Neural crest cell (in vitro differentiated cells): ENCODE results near the gene GABBR2. TPM values are rescaled to one million over a fixed set of nuclear protein-coding genes. Genes with fewer than 3 reads are reported as not detected.

Experiments used
- DNase-seq: peaks from one replicate; pipeline ENCODE4 v3.0.0; 2021; ENCODE audit warnings: low read depth, mixed read lengths, low spot score
- H3K27ac Mint-ChIP-seq: one replicate; pipeline ENCODE4 v1.8.0; 2021; ENCODE audit warnings: mild to moderate bottlenecking, mixed read lengths; ENCODE audit not compliant: unreplicated experiment
- H3K27me3 Mint-ChIP-seq: 2 replicates; pipeline ENCODE4 v1.8.0; 2021; ENCODE audit warnings: low read depth, mild to moderate bottlenecking, mixed read lengths
- H3K36me3 Mint-ChIP-seq: 2 replicates; pipeline ENCODE4 v1.8.0; 2021; ENCODE audit warnings: low read depth, mild to moderate bottlenecking, mixed read lengths
- H3K4me1 Mint-ChIP-seq: 2 replicates; pipeline ENCODE4 v1.8.0; 2021; ENCODE audit warnings: mixed read lengths
- H3K4me3 Mint-ChIP-seq: one replicate; pipeline ENCODE4 v1.8.0; 2021; ENCODE audit warnings: mild to moderate bottlenecking, mixed read lengths
- H3K9me3 Mint-ChIP-seq: 2 replicates; pipeline ENCODE4 v1.8.0; 2021; ENCODE audit warnings: mixed read lengths
- total RNA-seq: library from RNA; stranded (reverse); gene quantifications from 2 replicates; pipeline ENCODE4 v1.2.1, GENCODE V29; 2021
- TF ChIP-seq, protein P1 (sequence below): fragments of 200-600 bp; sonication (generic); conservative IDR thresholded peaks from 2 replicates; pipeline ENCODE4 v1.5.0; 2021; ENCODE audit warnings: antibody characterized with exemption, mild to moderate bottlenecking

Gene GABBR2
- total RNA-seq, 1 donor from 2014 or later: 0.84 TPM

- Mint-ChIP-seq H3K36me3 (peaks cover 2% of the 10 kb centered on the region), H3K4me1 (peaks cover under 1% of the 10 kb centered on the region), H3K27me3 (peaks cover 24% of the 10 kb centered on the region), H3K4me3 (no peak overlapping the region), H3K27ac (no peak overlapping the region), H3K9me3 (peaks cover 3% of the 10 kb centered on the region)
- TF ChIP-seq, protein P1, sequence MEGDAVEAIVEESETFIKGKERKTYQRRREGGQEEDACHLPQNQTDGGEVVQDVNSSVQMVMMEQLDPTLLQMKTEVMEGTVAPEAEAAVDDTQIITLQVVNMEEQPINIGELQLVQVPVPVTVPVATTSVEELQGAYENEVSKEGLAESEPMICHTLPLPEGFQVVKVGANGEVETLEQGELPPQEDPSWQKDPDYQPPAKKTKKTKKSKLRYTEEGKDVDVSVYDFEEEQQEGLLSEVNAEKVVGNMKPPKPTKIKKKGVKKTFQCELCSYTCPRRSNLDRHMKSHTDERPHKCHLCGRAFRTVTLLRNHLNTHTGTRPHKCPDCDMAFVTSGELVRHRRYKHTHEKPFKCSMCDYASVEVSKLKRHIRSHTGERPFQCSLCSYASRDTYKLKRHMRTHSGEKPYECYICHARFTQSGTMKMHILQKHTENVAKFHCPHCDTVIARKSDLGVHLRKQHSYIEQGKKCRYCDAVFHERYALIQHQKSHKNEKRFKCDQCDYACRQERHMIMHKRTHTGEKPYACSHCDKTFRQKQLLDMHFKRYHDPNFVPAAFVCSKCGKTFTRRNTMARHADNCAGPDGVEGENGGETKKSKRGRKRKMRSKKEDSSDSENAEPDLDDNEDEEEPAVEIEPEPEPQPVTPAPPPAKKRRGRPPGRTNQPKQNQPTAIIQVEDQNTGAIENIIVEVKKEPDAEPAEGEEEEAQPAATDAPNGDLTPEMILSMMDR: no peak
- no peak for DNase-seq
These were observed 258.9 kb downstream of the GABBR2 start for GRCh38 chr9:98449871-98450270.

- DNase-seq: no peak
- H3K36me3 Mint-ChIP-seq: no peaks in the 10 kb centered on the region
- no peak overlapping the region for H3K4me3 Mint-ChIP-seq
These were observed 263.2 kb downstream of the GABBR2 start for GRCh38 chr9:98445576-98445975.

GRCh38 chr9:98444601-98445000, 264.1 kb downstream of the GABBR2 start:
- Mint-ChIP-seq H3K36me3 (no peaks in the 10 kb centered on the region), H3K9me3 (no peaks in the 10 kb centered on the region), H3K4me3 (no peak overlapping the region), H3K27ac (no peak overlapping the region), H3K27me3 (peaks cover 33% of the 10 kb centered on the region), H3K4me1 (no peaks in the 10 kb centered on the region)
- DNase-seq: no peak
- TF ChIP-seq, protein P1: no peak

More at GRCh38 chr9:98445576-98445975, 263.2 kb downstream of the GABBR2 start:
- Mint-ChIP-seq H3K9me3 (no peaks in the 10 kb centered on the region), H3K27me3 (peaks cover 33% of the 10 kb centered on the region), H3K4me1 (no peaks in the 10 kb centered on the region), H3K27ac (no peak overlapping the region)
- TF ChIP-seq, protein P1: no peak

- Mint-ChIP-seq H3K27ac (no peak overlapping the region), H3K36me3 (no peaks in the 10 kb centered on the region), H3K9me3 (no peaks in the 10 kb centered on the region), H3K4me1 (no peaks in the 10 kb centered on the region), H3K27me3 (peaks cover 33% of the 10 kb centered on the region), H3K4me3 (no peak overlapping the region)
- TF ChIP-seq, protein P1: no peak
- no peak for DNase-seq
These were observed 266.2 kb downstream of the GABBR2 start for GRCh38 chr9:98442541-98442940.

- Mint-ChIP-seq H3K27me3 (peaks cover 33% of the 10 kb centered on the region), H3K9me3 (no peaks in the 10 kb centered on the region), H3K36me3 (no peaks in the 10 kb centered on the region), H3K4me1 (no peaks in the 10 kb centered on the region), H3K4me3 (no peak overlapping the region), H3K27ac (no peak overlapping the region)
- TF ChIP-seq, protein P1: no peak
- DNase-seq: no peak
These were observed 266.6 kb downstream of the GABBR2 start for GRCh38 chr9:98442114-98442513.

- DNase-seq: no peak
- Mint-ChIP-seq H3K27ac (no peak overlapping the region), H3K36me3 (no peaks in the 10 kb centered on the region), H3K4me3 (no peak overlapping the region), H3K9me3 (no peaks in the 10 kb centered on the region), H3K4me1 (no peaks in the 10 kb centered on the region), H3K27me3 (peaks cover 9% of the 10 kb centered on the region)
- TF ChIP-seq, protein P1: no peak
These were observed 270.1 kb downstream of the GABBR2 start for GRCh38 chr9:98438666-98439065.
